NT2/D1 (cell line): ENCODE results near the gene SUSD3.

Experiments used
- YY1 ChIP-seq: IDR thresholded peaks from 2 replicates; pipeline ENCODE4 v1.6.1; 2011; ENCODE audit not compliant: insufficient read length, insufficient read depth
- ZNF274 ChIP-seq: IDR thresholded peaks from 2 replicates; pipeline ENCODE4 v1.6.1; 2011; ENCODE audit warnings: mild to moderate bottlenecking, low read depth, low read length

DNA sequence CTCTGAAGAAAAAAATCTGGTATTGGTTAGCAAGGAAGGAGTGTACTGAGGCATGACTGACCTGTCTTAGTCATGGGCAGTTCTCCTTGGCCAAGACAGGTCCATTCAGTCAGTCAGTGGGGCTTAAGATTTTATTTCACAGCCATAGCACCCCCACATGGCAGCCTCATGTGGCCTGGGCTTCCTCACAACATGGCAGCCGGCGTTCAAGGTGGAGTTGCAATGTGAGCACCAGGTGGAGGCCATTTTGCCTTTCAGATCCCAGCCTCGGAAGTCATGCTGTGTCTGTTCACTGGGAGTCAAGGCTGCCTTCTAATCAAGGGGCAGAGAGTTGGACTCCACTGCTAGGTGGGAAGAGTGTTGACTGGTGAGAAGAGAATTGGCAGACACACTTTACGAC lies 27.2 kb downstream of the SUSD3 start:
- TF ChIP-seq YY1 = no peak
- TF ChIP-seq ZNF274 = no peak
